Upper lobe of left lung (tissue), 4 donors: ENCODE results near the gene PDAP1.
"Not testable (repeated sequence)": the region's sequence is repeated elsewhere in the genome, so short reads cannot be mapped to it uniquely, and the experiment has no call there.

Experiments
- CTCF ChIP-seq, 6 experiments: fragments of 450-650 bp in 4 of 6; fragments of 200-600 bp in 2 of 6; sonication (generic) in 2 of 6; IDR thresholded peaks; one replicate each; pipeline ENCODE4 v1.5.1; 2016 to 2019; ENCODE audit warnings: antibody characterized with exemption in 6 of 6
- EP300 ChIP-seq, 4 donors: sonication (generic); formaldehyde crosslinking; IDR thresholded peaks; one replicate each; pipeline ENCODE4 v1.5.1; 2017; ENCODE audit warnings: antibody characterized with exemption in 4 of 4, control low read depth in 2 of 4
- POLR2A ChIP-seq, 4 donors: fragments of 450-650 bp; IDR thresholded peaks; one replicate each; pipeline ENCODE4 v1.5.1; 2016 to 2017; ENCODE audit warnings: antibody characterized with exemption in 4 of 4, mild to moderate bottlenecking in 2 of 4
- POLR2AphosphoS5 ChIP-seq, 2 donors: sonication (generic); formaldehyde crosslinking; IDR thresholded peaks; one replicate each; pipeline ENCODE4 v1.5.1; 2017; ENCODE audit warnings: antibody characterized with exemption in 2 of 2

GRCh38 chr7:99350641-99351040 is 57.8 kb downstream of the PDAP1 start:
- not testable (repeated sequence) for TF ChIP-seq CTCF, EP300, POLR2AphosphoS5, POLR2A (IDR thresholded peaks at IDR 0.05)
